T47D (cell line): Measurements from ENCODE around the gene SSNA1.

ENCODE experiments used
- DNase-seq, 2 experiments: peaks; one replicate each; pipeline versions ENCODE4 v3.0.0 to v3.0.0-alpha.2; 2011 to 2012; ENCODE audit warnings: low read depth in 1 of 2, low spot score in 1 of 2
- JUND ChIP-seq: IDR thresholded peaks from 2 replicates; pipeline ENCODE4 v1.6.1; 2012; ENCODE audit warnings: low read depth
- in situ Hi-C: cut with HindIII; loops from 2 replicates; pipeline ENCODE4 v1.10.0; 2016; ENCODE audit warnings: low sequenced_read_pairs, low pct_unique_long_range_greater_than_20kb

The SSNA1 gene

GRCh38 chr9:137147091-137147792, 41.2 kb upstream of the SSNA1 start:
- TF ChIP-seq JUND: no peak
- in situ Hi-C loops: no loop called here
- DNase-seq: no peak

- in situ Hi-C loops: no loop called here
- no peak for TF ChIP-seq JUND
- no peak for DNase-seq
Measured at GRCh38 chr9:137147793-137148160, 40.7 kb upstream of the SSNA1 start.

DNA sequence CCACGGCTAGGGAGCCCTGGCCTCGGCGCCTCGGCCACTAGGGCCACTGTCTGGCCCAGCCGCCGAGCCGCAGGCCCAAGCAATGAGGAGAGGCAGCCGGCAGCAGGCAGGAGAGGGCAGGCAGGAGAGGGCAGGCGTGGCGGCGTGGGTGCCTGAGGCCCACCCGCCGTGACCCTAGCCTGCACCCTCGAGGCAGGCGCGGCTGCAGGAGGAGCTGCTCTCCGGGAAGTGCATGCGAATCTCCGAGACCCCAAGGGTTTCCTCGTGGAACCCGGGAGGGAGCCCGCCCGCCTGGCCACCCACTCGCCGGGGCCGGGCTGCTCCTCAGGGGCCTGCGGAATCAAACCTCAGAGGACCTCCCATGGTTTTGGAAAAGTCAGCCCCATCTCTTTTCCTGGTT, 40.2 kb upstream of the SSNA1 start:
- no peak for TF ChIP-seq JUND
- in situ Hi-C loops: no loop called here
- no peak for DNase-seq

GRCh38 chr9:137148661-137149060, 39.8 kb upstream of the SSNA1 start:
- in situ Hi-C loops: no loop called here
- TF ChIP-seq JUND: no peak
- DNase-seq: no peak

DNA sequence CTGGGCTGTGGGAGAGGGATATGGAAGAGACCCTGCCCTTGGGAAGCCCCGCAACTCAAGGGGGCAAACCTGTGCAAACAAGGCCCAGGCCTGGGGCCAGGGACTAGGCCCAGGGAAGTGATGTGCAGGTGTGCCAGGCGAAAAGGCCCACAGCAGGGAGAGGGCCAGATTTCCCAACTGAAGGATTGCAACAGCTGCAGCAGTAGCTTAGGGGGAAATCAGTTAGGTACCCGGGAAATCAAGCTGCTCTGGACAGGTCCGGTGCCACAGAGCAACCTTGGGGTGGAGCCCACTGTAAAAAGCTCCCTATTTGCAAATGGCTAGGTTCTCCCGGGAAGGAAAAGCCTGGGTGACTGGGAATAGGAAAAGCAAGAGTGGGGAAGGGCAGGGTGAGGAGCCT, 39.1 kb upstream of the SSNA1 start:
- TF ChIP-seq JUND: no peak
- DNase-seq: no peak
- in situ Hi-C loops: no loop called here

DNA sequence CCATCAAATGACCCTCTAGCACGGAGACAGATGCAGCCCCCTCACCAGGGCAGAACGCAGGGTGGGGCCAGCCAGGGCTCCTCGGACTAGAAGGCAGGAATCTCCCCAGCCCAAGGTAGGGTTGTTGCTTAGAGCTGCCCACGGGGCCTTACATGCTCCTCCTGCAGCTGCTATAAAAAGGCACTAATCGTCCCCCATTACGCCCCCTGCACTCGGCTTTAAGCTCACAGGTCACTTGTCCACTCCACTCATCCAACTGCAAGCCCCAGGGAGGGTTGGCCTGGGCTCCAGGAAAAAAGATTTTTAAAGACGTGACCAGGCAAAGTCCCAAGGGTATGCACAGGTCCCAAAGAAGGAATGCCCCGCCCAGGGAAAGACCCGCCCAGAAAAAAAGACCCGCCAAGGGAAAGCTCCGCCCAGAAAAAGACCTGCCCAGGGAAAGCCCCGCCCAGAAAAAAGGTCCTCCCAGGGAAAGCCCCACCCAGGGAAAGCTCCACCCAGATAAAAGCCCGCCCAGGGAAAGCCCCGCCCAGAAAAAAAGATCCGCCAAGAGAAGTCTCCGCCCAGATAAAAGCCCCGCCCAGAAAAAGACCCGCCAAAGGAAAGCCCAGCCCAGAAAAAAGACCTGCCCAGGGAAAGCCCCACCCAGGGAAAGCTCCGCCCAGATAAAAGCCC, 38.4 kb upstream of the SSNA1 start:
- TF ChIP-seq JUND: no peak
- DNase-seq: peak; percentile 92 to 99
- in situ Hi-C loops: no loop called here

- DNase-seq: peak; percentile 83 to 99
- no peak for TF ChIP-seq JUND
- in situ Hi-C loops: no loop called here
Measured at GRCh38 chr9:137150617-137151457, 37.6 kb upstream of the SSNA1 start.

DNA sequence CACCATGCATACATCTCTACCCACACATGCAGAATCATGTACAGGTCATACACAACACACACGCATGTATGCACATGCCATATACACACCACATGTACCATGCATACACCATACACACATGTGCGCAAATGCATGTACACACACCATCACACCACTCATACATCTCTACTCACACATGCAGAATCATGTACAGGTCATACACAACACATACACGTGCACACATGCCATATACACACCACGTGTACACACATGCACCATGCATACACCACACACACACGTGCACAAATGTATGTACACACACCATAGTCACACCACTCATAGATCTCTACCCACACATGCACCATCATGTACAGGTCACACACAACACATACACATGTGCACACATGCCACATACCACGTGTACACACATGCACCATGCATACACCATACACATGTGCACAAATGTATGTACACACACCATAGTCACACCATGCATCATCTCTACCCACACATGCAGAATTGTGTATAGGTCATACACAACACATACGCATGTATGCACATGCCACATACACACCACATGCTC, 35.6 kb upstream of the SSNA1 start:
- no peak for TF ChIP-seq JUND
- in situ Hi-C loops: no loop called here
- DNase-seq: no peak

DNA sequence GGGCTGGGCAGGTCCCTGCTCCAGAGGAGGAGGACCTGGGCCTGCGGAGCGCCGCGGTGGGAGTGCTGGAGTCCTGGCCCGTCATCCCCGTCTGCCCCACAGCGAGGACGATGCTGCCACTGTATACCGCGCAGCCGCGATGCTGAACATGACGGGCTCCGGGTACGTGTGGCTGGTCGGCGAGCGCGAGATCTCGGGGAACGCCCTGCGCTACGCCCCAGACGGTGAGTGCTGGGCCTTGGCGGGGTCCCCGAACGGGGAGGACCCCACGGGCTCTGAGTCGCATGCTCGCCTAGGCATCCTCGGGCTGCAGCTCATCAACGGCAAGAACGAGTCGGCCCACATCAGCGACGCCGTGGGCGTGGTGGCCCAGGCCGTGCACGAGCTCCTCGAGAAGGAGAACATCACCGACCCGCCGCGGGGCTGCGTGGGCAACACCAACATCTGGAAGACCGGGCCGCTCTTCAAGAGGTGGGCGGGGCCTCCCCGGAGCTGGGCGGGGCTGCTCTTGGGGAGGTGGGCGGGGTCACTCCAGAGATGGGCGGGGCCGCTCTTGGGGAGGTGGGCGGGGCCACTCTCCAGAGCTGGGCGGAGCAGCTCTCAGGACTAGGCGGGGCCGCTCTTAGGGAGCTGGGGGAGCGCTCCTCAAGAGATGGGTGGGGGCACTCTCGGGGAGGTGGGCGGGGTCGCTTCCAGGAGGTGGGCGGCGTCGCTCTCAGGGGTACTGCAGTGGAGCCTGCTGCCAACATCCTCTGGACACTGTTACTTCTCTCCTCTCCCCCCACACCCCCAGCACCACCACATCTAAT, 31.7 kb upstream of the SSNA1 start:
- TF ChIP-seq JUND: no peak
- DNase-seq: peak in 1 of 2 experiments; percentile 82
- in situ Hi-C loops: no loop called here

- no peak for DNase-seq
- in situ Hi-C loops: no loop called here
- no peak for TF ChIP-seq JUND
Measured at GRCh38 chr9:137157618-137158415, 30.7 kb upstream of the SSNA1 start.

DNA sequence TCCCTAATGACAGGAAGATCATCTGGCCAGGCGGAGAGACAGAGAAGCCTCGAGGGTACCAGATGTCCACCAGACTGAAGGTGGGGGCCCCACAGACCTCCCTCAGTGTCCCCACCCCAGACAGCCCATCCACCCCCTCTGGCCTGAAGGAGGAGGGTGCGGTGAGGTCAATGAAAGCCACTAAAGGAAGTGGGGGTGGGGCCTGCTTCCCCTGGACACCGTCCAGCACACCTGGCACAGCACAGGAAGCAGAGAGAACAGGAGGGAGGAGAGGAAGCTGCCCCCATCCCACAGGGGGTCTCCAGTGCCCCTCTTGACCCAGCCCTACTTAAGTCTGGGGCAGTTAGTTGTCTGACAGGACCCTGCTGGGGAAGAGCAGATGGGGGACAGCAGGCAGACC, 29.9 kb upstream of the SSNA1 start:
- no peak for DNase-seq
- TF ChIP-seq JUND: no peak
- in situ Hi-C loops: no loop called here
